ENCODE measurements around the gene EVPL.
"Not testable (repeated sequence)": the region's sequence is repeated elsewhere in the genome, so short reads cannot be mapped to it uniquely, and the experiment has no call there.

The EVPL gene

GRCh38 chr17:75970011-75970523, 57.0 kb downstream of the EVPL start:
- DNase-seq (ENCODE audit: extremely low read depth in 1 of 2, low read depth in 1 of 2) = no peak

GRCh38 chr17:75969044-75969443, 58.1 kb downstream of the EVPL start:
- not testable (repeated sequence) for DNase-seq (ENCODE audit: extremely low read depth in 1 of 2, low read depth in 1 of 2)

GRCh38 chr17:75965468-75965867, 61.6 kb downstream of the EVPL start:
- no peak for DNase-seq (ENCODE audit: extremely low read depth in 1 of 2, low read depth in 1 of 2)

- no peak for DNase-seq (ENCODE audit: extremely low read depth in 1 of 2, low read depth in 1 of 2)
These were observed 67.1 kb downstream of the EVPL start for GRCh38 chr17:75959839-75960511.

- DNase-seq (ENCODE audit: extremely low read depth in 1 of 2, low read depth in 1 of 2) = no peak
These were observed 67.9 kb downstream of the EVPL start for GRCh38 chr17:75959051-75959838.

Data from stimulated activated CD8-positive, alpha-beta memory T cell treated with anti-CD3 and anti-CD28 coated beads, Interleukin-7, amount 100 ng/mL, for 48 hours (primary cell).